NCI-H2227 treated with DMSO at 0.1 percent for 48 hours (cell line): ENCODE data around the gene TXNDC17.
"Not testable (repeated sequence)": the region's sequence is repeated elsewhere in the genome, so short reads cannot be mapped to it uniquely, and the experiment has no call there.

Experiments used
- DNase-seq: peaks from one replicate; lab custom pipeline; 2025; lab: John Stamatoyannopoulos, UW

The TXNDC17 gene

DNA sequence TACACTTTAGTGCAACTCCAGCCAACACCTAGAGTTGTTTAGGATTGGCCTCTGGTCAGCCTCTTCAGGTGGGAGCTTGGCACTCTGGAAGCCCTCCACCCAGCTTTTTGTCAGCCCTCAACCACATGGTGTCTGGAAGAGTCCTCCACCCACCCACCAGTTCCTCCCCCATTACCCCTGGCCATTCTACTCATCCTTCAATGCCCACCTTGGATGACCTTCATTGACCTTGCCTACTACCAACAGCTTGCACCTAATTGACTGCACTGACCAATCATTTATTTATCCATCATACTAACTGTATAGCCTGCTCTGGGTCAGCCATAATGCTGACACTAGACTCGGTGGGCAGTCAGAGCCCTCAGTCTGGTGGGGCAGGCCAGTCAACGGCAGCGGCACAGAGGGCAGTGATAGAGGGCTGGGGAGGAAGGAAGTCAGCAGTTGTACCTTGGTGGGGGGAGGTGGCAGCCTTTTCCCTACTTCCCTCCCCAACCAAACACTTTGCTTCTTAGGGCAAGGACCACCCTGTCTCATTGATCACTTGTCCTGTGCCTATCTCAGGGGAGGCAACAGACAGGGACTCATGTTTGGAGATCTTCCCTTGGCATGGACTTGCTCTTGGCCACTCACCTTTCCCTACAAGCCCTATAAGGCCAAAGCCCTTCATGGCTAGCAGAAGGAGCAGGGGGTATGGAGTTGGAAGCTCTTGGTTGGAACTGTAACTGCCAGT, 43.0 kb downstream of the TXNDC17 start:
- no peak for DNase-seq

DNA sequence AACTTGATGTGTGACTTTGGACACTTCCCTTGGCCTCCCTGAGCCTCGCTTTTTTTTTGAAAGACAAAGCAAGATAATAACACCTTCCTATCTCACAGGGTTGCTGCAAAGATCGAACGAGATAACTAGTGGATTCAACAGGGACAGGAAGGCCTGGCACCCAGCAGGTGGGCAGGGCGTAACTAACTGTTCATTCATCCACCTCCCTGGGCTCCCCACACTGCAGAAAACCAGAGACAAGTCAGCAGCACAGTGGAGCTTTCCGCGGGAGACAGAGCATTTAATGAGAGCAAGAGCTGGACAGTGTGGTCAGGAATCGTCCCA, 43.6 kb downstream of the TXNDC17 start:
- no peak for DNase-seq

DNA sequence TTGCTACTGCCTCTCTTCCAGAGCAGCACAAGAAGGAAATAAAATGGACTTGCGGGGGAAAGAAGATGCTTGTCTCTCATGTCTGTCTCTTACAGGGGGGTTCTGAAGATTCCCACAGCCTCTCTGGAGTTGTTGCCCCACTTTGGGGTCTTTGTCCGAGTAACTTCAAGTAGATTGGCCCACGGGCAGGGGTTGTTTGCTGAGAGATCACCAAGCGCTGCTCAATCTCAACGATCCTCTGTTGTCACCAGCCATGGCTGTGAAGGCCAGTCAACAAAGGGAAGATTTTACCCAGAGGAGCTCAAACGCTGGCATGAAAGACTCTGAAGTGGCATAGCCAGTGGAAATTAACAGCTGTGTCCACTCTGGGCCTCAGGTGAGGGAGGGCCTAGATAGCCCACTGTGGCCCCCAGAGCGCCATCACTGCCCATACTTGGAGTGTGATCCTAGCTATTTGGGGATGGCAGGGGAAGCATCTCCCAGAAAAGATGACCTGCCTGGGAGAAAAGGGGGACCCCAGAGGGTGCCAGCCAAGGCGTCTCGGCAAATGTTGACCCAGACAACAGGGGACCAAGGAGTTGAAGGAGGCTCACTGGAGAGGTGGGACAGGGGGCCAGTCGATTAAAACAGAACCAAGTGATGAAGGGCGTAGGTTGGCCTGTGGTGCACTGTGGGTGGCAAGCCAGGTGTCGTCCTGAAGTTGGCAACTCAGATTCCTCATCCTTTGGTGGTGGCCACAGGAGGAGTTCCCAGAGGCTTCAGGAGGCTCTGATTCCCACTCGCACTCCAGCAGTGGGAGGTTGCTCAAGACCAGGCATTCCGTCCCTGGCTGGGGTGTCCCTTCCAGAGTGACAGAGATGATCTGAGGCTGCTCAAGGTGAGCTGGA, 44.3 kb downstream of the TXNDC17 start:
- DNase-seq, result no peak

DNA sequence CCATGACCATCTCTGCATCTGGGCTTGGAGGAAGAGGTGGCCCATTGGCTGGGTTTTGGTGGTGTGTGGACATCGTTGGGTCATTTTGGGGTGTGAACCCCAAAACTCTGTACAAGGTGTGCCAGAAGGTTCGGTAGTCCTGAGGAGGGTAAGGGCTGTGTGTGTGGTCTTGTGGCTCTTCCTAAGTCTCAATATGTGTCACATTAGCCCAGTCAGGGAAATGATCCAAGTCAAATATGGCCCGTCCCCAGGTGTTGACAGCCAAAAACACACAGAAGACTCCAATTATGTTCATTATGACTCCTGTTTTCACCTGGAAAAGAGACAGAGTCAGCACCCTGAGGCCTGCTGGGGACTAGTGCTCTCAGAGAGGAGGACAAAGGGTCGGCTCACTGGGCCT, 45.2 kb downstream of the TXNDC17 start:
- no peak for DNase-seq

DNA sequence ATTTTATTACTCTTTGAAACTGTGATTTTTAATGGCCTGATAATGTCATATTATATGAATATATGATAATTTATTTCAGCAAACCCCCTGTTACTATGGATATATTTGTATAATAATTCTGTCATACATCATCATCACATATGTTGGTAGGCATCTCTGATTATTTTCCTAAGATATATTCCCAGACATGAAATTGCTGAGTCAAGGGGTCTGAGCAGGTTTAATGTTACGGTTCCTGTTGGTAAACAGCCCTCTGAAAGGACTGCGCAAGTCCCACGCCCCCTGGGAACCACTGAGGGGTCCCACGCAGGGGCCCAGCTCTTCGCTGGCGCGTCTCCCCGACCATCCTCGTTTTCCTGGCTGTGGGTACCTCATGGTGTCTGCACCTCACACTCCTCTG, 48.1 kb downstream of the TXNDC17 start:
- no peak for DNase-seq

DNA sequence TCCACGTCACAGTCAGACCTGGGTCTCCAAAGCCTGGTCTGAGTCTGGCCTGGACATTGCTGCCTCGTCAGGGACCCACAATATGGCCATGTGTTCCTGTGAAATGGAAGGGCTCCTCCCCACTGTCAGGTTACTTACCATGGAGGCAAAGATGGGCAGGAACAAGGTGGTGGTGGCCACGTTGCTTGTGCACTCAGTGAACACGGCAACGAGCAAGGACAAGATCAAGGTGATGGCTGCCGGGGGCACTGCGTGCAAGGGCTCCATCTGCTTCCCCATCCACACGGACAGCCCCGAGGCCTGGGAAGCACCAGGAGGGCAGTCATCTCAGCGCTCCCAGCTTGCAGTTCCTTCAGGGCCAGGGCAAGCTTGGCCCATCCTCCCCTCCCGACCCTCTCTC, 49.8 kb downstream of the TXNDC17 start:
- no peak for DNase-seq

DNA sequence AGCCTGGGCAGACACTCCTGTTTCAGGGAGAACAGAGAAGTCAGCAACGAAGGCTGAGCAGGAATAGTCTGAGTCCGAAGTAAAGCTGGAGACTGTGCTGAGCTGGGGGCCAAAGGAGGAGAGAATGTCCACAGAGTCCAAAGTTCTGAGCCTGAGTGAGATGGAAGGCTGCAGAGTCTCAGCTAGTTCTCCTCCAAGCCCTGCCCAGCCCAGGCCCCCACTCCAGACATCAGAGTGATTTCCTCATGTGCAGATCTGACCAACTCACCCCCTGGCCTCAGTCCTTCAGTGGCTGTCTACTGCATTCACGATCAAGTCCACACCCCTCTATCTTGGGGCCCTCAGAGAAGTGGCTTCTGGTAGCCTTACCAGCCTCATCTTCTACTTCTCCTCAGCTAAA, 50.7 kb downstream of the TXNDC17 start:
- no peak for DNase-seq

DNA sequence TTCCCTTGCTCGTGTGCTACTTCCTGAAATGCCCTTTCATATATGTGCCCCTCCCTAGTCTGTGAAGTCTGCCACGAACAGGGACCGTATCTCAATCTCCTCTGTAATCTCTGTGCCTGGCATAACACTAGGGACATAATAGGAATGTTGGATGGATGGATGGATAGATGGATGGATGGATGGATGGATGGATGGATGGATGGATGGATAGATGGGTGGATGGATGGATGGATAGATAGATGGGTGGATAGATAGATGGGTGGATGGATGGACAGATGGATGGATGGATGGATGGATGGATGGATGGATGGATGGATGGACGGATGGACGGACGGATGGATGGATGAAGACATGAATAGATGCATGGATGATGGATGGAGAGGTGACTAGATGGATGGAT, 51.1 kb downstream of the TXNDC17 start:
- not testable (repeated sequence) for DNase-seq
